Activated CD4-positive, alpha-beta T cell treated with anti-CD3 and anti-CD28 coated beads, Interleukin-2, amount 50 U/mL, for 4 hours (primary cell): ENCODE results near the gene SLIT2.

ENCODE experiments used
- DNase-seq, 2 experiments: peaks; one replicate each; pipeline ENCODE4 v3.0.0-alpha.2; 2020

The SLIT2 gene

GRCh38 chr4:20265726-20266125, 14.0 kb downstream of the SLIT2 start:
- no peak for DNase-seq

GRCh38 chr4:20266215-20267082, 14.7 kb downstream of the SLIT2 start:
- DNase-seq: no peak

- no peak for DNase-seq
Measured at GRCh38 chr4:20268028-20268427, 16.3 kb downstream of the SLIT2 start.

GRCh38 chr4:20269320-20269719, 17.6 kb downstream of the SLIT2 start:
- DNase-seq: no peak

GRCh38 chr4:20271950-20272349, 20.2 kb downstream of the SLIT2 start:
- DNase-seq: no peak

- DNase-seq: no peak
Measured at GRCh38 chr4:20272411-20272872, 20.7 kb downstream of the SLIT2 start.

- DNase-seq: no peak
Measured at GRCh38 chr4:20273793-20274192, 22.1 kb downstream of the SLIT2 start.

GRCh38 chr4:20276848-20277247, 25.1 kb downstream of the SLIT2 start:
- no peak for DNase-seq

- no peak for DNase-seq
Measured at GRCh38 chr4:20278195-20278594, 26.5 kb downstream of the SLIT2 start.

- DNase-seq: no peak
Measured at GRCh38 chr4:20279381-20279780, 27.7 kb downstream of the SLIT2 start.

GRCh38 chr4:20281453-20281852, 29.7 kb downstream of the SLIT2 start:
- no peak for DNase-seq

- no peak for DNase-seq
Measured at GRCh38 chr4:20283039-20283438, 31.3 kb downstream of the SLIT2 start.

GRCh38 chr4:20284990-20285389, 33.3 kb downstream of the SLIT2 start:
- DNase-seq: no peak

GRCh38 chr4:20287246-20287645, 35.5 kb downstream of the SLIT2 start:
- no peak for DNase-seq

GRCh38 chr4:20288047-20288650, 36.4 kb downstream of the SLIT2 start:
- DNase-seq: no peak

GRCh38 chr4:20288846-20289512, 37.3 kb downstream of the SLIT2 start:
- no peak for DNase-seq

GRCh38 chr4:20289782-20290181, 38.1 kb downstream of the SLIT2 start:
- no peak for DNase-seq

- no peak for DNase-seq
Measured at GRCh38 chr4:20292739-20293138, 41.0 kb downstream of the SLIT2 start.

- DNase-seq: no peak
Measured at GRCh38 chr4:20297261-20297660, 45.6 kb downstream of the SLIT2 start.

- DNase-seq: no peak
Measured at GRCh38 chr4:20297783-20298182, 46.1 kb downstream of the SLIT2 start.

- no peak for DNase-seq
Measured at GRCh38 chr4:20298455-20298854, 46.8 kb downstream of the SLIT2 start.

- DNase-seq: no peak
Measured at GRCh38 chr4:20298986-20299385, 47.3 kb downstream of the SLIT2 start.

- no peak for DNase-seq
Measured at GRCh38 chr4:20299515-20299914, 47.8 kb downstream of the SLIT2 start.

- no peak for DNase-seq
Measured at GRCh38 chr4:20301161-20301560, 49.5 kb downstream of the SLIT2 start.
